Measurements from ENCODE around the gene MYH16. TPM values are rescaled to one million over a fixed set of nuclear protein-coding genes. Genes with fewer than 3 reads are reported as not detected.

Gene MYH16
- polyA plus RNA-seq, 1 donor from 2014 or later = not detected

- Histone ChIP-seq H3K9me2 (ENCODE audit: insufficient read depth, low read length) (no peaks in the 10 kb centered on the region), H3K27me3 (ENCODE audit: insufficient read depth, low read depth, low read length) (no peaks in the 10 kb centered on the region), H3K36me3 (ENCODE audit: insufficient read depth, low read length) (no peaks in the 10 kb centered on the region), H3F3A (ENCODE audit: insufficient read depth, low read length, poor library complexity, severe bottlenecking) (no peaks in the 10 kb centered on the region), H2AFZ (ENCODE audit: low read depth, low read length) (no peak overlapping the region), H3K4me3 (ENCODE audit: low read length) (no peak overlapping the region), H3K9me3 (ENCODE audit: low read length) (no peaks in the 10 kb centered on the region), H4K20me1 (ENCODE audit: insufficient read depth) (no peaks in the 10 kb centered on the region), H3K27ac (ENCODE audit: low read length) (no peak overlapping the region), H3K79me2 (replicated peaks; ENCODE audit: insufficient read depth, low read length) (no peaks in the 10 kb centered on the region), H3K9ac (ENCODE audit: low read length) (no peak overlapping the region), H3K4me2 (ENCODE audit: low read length) (no peak overlapping the region)
- no peak for TF ChIP-seq CTCF (IDR thresholded peaks at IDR 0.05; ENCODE audit: poor library complexity, severe bottlenecking)
- TF ChIP-seq TAF1 (IDR thresholded peaks at IDR 0.05; ENCODE audit: low read depth) = no peak
- no peak for TF ChIP-seq SMC3 (conservative IDR thresholded peaks at IDR 0.05; ENCODE audit: poor library complexity)
These were observed 24.1 kb upstream of the MYH16 start for GRCh38 chr7:99248391-99249095.

- H4K20me1 ChIP-seq (ENCODE audit: insufficient read depth) = no peaks in the 10 kb centered on the region
- H3K36me3 ChIP-seq (ENCODE audit: insufficient read depth, low read length) = no peaks in the 10 kb centered on the region
- H3K9me3 ChIP-seq (ENCODE audit: low read length) = no peaks in the 10 kb centered on the region
- no peak overlapping the region for H3K9ac ChIP-seq (ENCODE audit: low read length)
- no peak overlapping the region for H2AFZ ChIP-seq (ENCODE audit: low read depth, low read length)
- TF ChIP-seq POLR2AphosphoS5 (IDR thresholded peaks at IDR 0.05) (no peak), REST (IDR thresholded peaks at IDR 0.05; ENCODE audit: borderline replicate concordance) (no peak), EP300 (conservative IDR thresholded peaks at IDR 0.05; ENCODE audit: poor library complexity, severe bottlenecking) (no peak)
- no peaks in the 10 kb centered on the region for H3F3A ChIP-seq (ENCODE audit: insufficient read depth, low read length, poor library complexity, severe bottlenecking)
- H3K27ac ChIP-seq (ENCODE audit: low read length) = no peak overlapping the region
- H3K4me3 ChIP-seq (ENCODE audit: low read length) = no peak overlapping the region
- H3K9me2 ChIP-seq (ENCODE audit: insufficient read depth, low read length) = no peaks in the 10 kb centered on the region
- no peaks in the 10 kb centered on the region for H3K79me2 ChIP-seq (replicated peaks; ENCODE audit: insufficient read depth, low read length)
- H3K27me3 ChIP-seq (ENCODE audit: insufficient read depth, low read depth, low read length) = no peaks in the 10 kb centered on the region
- no peak overlapping the region for H3K4me2 ChIP-seq (ENCODE audit: low read length)
These were observed 22.6 kb upstream of the MYH16 start for GRCh38 chr7:99249985-99250575.

- no peak for TF ChIP-seq CTCF (IDR thresholded peaks at IDR 0.05; ENCODE audit: poor library complexity, severe bottlenecking)
- TF ChIP-seq POLR2AphosphoS5 (IDR thresholded peaks at IDR 0.05) = no peak
- no peak for TF ChIP-seq EZH2 (IDR thresholded peaks at IDR 0.05; ENCODE audit: borderline replicate concordance, insufficient read depth, low read length, poor library complexity, severe bottlenecking)
- TF ChIP-seq RAD21 (conservative IDR thresholded peaks at IDR 0.05) = no peak
- no peak overlapping the region for H2AFZ ChIP-seq (ENCODE audit: low read depth, low read length)
These were observed 20.3 kb upstream of the MYH16 start for GRCh38 chr7:99252166-99252895.

More at GRCh38 chr7:99252166-99252895, 20.3 kb upstream of the MYH16 start:
- no peak overlapping the region for H3K27ac ChIP-seq (ENCODE audit: low read length)
- H3K9me2 ChIP-seq (ENCODE audit: insufficient read depth, low read length) = no peaks in the 10 kb centered on the region
- H3K4me2 ChIP-seq (ENCODE audit: low read length) = no peak overlapping the region
- no peak overlapping the region for H3K9ac ChIP-seq (ENCODE audit: low read length)
- H3K27me3 ChIP-seq (ENCODE audit: insufficient read depth, low read depth, low read length) = no peaks in the 10 kb centered on the region
- no peaks in the 10 kb centered on the region for H3K36me3 ChIP-seq (ENCODE audit: insufficient read depth, low read length)
- no peak overlapping the region for H3K4me3 ChIP-seq (ENCODE audit: low read length)
- no peaks in the 10 kb centered on the region for H3K9me3 ChIP-seq (ENCODE audit: low read length)
- H3K79me2 ChIP-seq (replicated peaks; ENCODE audit: insufficient read depth, low read length) = no peaks in the 10 kb centered on the region
- no peaks in the 10 kb centered on the region for H3F3A ChIP-seq (ENCODE audit: insufficient read depth, low read length, poor library complexity, severe bottlenecking)
- no peaks in the 10 kb centered on the region for H4K20me1 ChIP-seq (ENCODE audit: insufficient read depth)

Measured in neural cell (in vitro differentiated cells).